K562 (cell line): Measurements from ENCODE around the gene DNAH8. TPM values are rescaled to one million over a fixed set of nuclear protein-coding genes. Genes with fewer than 3 reads are reported as not detected.
A peak's percentile ranks its signal among the peaks of the same experiment; 100 is the strongest.

Experiments used
- ATAC-seq: fragments of 200-7000 bp; cut with Tn5 transposase; 3 replicates; pipeline ENCODE4 v1.9.1; 2020; ENCODE audit warnings: moderate library complexity
- BruUV-seq: library from RNA; stranded (reverse); fragments of 400-500 nt; replicated peaks from 2 replicates; lab custom pipeline; 2021; lab: Mats Ljungman, UMichigan
- CTCF ChIA-PET: fragments of 300-600 bp; formaldehyde crosslinking; extraction: SDS; loops from one replicate; lab custom pipeline; 2021; ENCODE audit warnings: low intra/inter-chr PET ratio; lab: Yijun Ruan, JAX
- POLR2A ChIA-PET: fragments of 300-600, 350-650 bp; sonication (Branson Sonifier 250); formaldehyde crosslinking; extraction: SDS; loops from one replicate; lab custom pipeline; 2021; ENCODE audit warnings: antibody characterized with exemption, inconsistent platforms; lab: Yijun Ruan, JAX
- DNase-seq, 4 experiments: peaks; one replicate each; pipeline versions ENCODE4 v3.0.0 to v3.0.0-alpha.2; 2011 to 2018; ENCODE audit warnings: low spot score in 3 of 4, mixed read lengths in 3 of 4; ENCODE audit errors: extremely low read depth in 1 of 4
- FAIRE-seq: peaks from 2 replicates; lab custom pipeline; 2011; peaks lifted over from hg19 to GRCh38; lab: Jason Lieb, UNC
- H2AFZ ChIP-seq: 2 replicates; pipeline ENCODE4 v1.6.0; 2011; ENCODE audit warnings: low read depth, low read length, control low read depth, inconsistent platforms
- H3K27ac ChIP-seq: fragments of 200-600 bp; 3 replicates; pipeline ENCODE4 v1.8.0; 2011; ENCODE audit warnings: low read depth, mild to moderate bottlenecking, control low read depth, inconsistent platforms, low read length, moderate library complexity, mixed read lengths; ENCODE audit errors: extremely low read depth
- H3K27me3 ChIP-seq, 2 experiments: fragments of 300-600 bp in 1 of 2; 2 replicates in 1 of 2; 3 replicates in 1 of 2; pipeline versions ENCODE4 v1.6.0 to v1.8.0; 2011; ENCODE audit warnings: inconsistent platforms in 2 of 2, low read length in 2 of 2, mild to moderate bottlenecking in 1 of 2, mixed read lengths in 1 of 2, moderate library complexity in 1 of 2; ENCODE audit not compliant: control insufficient read depth in 2 of 2, insufficient read depth in 2 of 2
- H3K36me3 ChIP-seq: fragments of 300-600 bp; 3 replicates; pipeline ENCODE4 v1.8.0; 2011; ENCODE audit warnings: mild to moderate bottlenecking, low read length, inconsistent platforms; ENCODE audit not compliant: control insufficient read depth, insufficient read depth
- H3K4me1 ChIP-seq, 2 experiments: fragments of 200-600 bp in 1 of 2; replicated peaks in 1 of 2; 2 replicates in 1 of 2; 3 replicates in 1 of 2; pipeline versions ENCODE4 v1.5.1 to v1.8.0; 2011; ENCODE audit warnings: inconsistent platforms in 2 of 2, low read length in 2 of 2, mild to moderate bottlenecking in 1 of 2, mixed read lengths in 1 of 2, moderate library complexity in 1 of 2; ENCODE audit not compliant: control insufficient read depth in 2 of 2, insufficient read depth in 2 of 2
- H3K4me2 ChIP-seq: 2 replicates; pipeline ENCODE4 v1.6.1; 2011; ENCODE audit warnings: low read length, control low read depth, inconsistent platforms, mixed read lengths; ENCODE audit not compliant: insufficient read depth
- H3K4me3 ChIP-seq: fragments of 200-600 bp; sonication (generic), shearing (Covaris generic); 2 replicates; pipeline ENCODE4 v1.5.1; 2016; ENCODE audit warnings: control low read depth, inconsistent platforms
- H3K79me2 ChIP-seq: fragments of 200-600 bp; 3 replicates; pipeline ENCODE4 v1.8.0; 2011; ENCODE audit warnings: low read length, inconsistent platforms; ENCODE audit not compliant: control insufficient read depth, insufficient read depth
- H3K9ac ChIP-seq, 2 experiments: 2 replicates each; pipeline versions ENCODE4 v1.6.0 to v1.6.1; 2011; ENCODE audit warnings: low read depth in 2 of 2, low read length in 2 of 2, control low read depth in 1 of 2, inconsistent platforms in 1 of 2, mild to moderate bottlenecking in 1 of 2, mixed read lengths in 1 of 2; ENCODE audit not compliant: insufficient read depth in 1 of 2
- H3K9me1 ChIP-seq: one replicate; pipeline ENCODE4 v1.6.0; 2011; ENCODE audit warnings: inconsistent platforms, mild to moderate bottlenecking, low read length, moderate library complexity; ENCODE audit not compliant: control insufficient read depth, insufficient read depth
- H3K9me3 ChIP-seq: replicated peaks from 2 replicates; pipeline ENCODE4 v1.5.1; 2011; ENCODE audit warnings: low read depth, low read length, inconsistent platforms; ENCODE audit not compliant: control insufficient read depth, insufficient read depth
- H4K20me1 ChIP-seq: replicated peaks from 2 replicates; pipeline ENCODE4 v1.6.1; 2011; ENCODE audit warnings: low read length, inconsistent platforms, mixed read lengths; ENCODE audit not compliant: control insufficient read depth, insufficient read depth
- CCAR2 ChIP-seq: fragments of 200-400 bp; formaldehyde crosslinking; IDR thresholded peaks from 2 replicates; pipeline ENCODE4 v1.6.1; 2017; ENCODE audit warnings: mild to moderate bottlenecking, low read depth, low read length
- ELK1 ChIP-seq: sonication (generic); formaldehyde crosslinking; IDR thresholded peaks from 2 replicates; pipeline ENCODE4 v1.8.1; 2022; ENCODE audit warnings: missing genetic modification reagents
- FOXO4 ChIP-seq: fragments of 450-650 bp; formaldehyde crosslinking; IDR thresholded peaks from 2 replicates; pipeline ENCODE4 v1.4.0; 2020; ENCODE audit warnings: mild to moderate bottlenecking, moderate library complexity
- WGBS: fragments of 100-300 bp; shearing (Covaris generic); methylation state at CpG from one replicate; pipeline ENCODE4 v1.1.6; 2016; ENCODE audit warnings: low coverage, mixed read lengths; ENCODE audit not compliant: insufficient coverage; ENCODE audit errors: missing lambda C conversion rate; 5-methylcytosine and 5-hydroxymethylcytosine counted together
- in situ Hi-C: fragments of 300-500 bp; cut with MboI; formaldehyde crosslinking; loops from 4 replicates; pipeline ENCODE4 v1.15.0; 2018; ENCODE audit warnings: inconsistent platforms, mixed read lengths
- intact Hi-C: fragments of 100-400 bp; cut with micrococcal nuclease; formaldehyde crosslinking; loops from 2 replicates; pipeline ENCODE4 v1.14.2; 2022
- polyA plus RNA-seq, 8 experiments: library from polyadenylated mRNA; depleted of rRNA in 4 of 8; stranded (reverse) in 5 of 8; unstranded in 3 of 8; fragments of >200 nt; fragmentation: Nextera tagmentation in 2 of 8; fragmentation: Illumina TruSeq in 1 of 8; extraction: Ambion mirVana in 2 of 8; extraction: Trizol in 1 of 8; gene quantifications; 2 replicates each; pipeline versions ENCODE4 v1.2.1 to v1.2.3, GENCODE V29; 2011 to 2014; ENCODE audit warnings: inconsistent platforms in 1 of 8, missing spikeins in 1 of 8
- total RNA-seq, 7 experiments: library from RNA; depleted of rRNA in 6 of 7; stranded (reverse); fragments of >200 nt in 6 of 7; fragmentation: Illumina TruSeq in 2 of 7; extraction: Trizol in 2 of 7; gene quantifications; 2 replicates each; pipeline versions ENCODE4 v1.2.1 to v1.2.3, GENCODE V29; 2011 to 2021; ENCODE audit warnings: low replicate concordance in 1 of 7

The DNAH8 gene
- total and polyA plus RNA-seq, 9 of the 15 experiments (the other 6 are each of a cell fraction or from before 2014, with no cell fraction given), result 1.2 to 4.2 (median 2.9) TPM

DNA sequence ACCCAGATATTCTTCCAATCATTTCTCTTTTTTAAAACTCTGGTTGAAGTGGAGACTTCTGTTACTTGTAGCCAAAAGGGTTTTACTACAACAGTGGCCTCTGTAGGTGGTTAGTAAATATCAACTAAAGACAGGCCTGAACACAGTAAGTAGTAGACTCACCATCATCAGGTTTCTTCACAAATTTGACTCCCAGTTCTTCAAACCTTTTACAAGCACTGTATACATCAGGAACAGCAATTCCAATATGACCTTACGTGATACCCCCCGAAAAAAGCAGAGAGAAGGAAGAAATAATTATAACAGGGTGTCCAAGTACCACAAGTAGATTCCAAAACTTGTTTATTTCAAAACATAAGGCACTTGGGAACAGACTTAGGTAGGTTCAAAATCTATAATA lies 33.3 kb upstream of the DNAH8 start:
- in situ Hi-C loops, result no loop called here
- ATAC-seq, result no peak
- FAIRE-seq, result no peak
- Histone ChIP-seq H3K79me2 (peaks cover 22% of the 10 kb centered on the region), H3K9ac (no peak overlapping the region), H3K4me1 (no peaks in the 10 kb centered on the region), H3K4me2 (no peak overlapping the region), H4K20me1 (peaks cover 7% of the 10 kb centered on the region; the same call in 1 of the 2 replicates), H3K9me1 (no peaks in the 10 kb centered on the region), H3K36me3 (peaks cover 85% of the 10 kb centered on the region), H2AFZ (no peak overlapping the region), H3K27ac (no peak overlapping the region), H3K4me3 (no peak overlapping the region), H3K27me3 (no peaks in the 10 kb centered on the region), H3K9me3 (no peaks in the 10 kb centered on the region)
- DNase-seq, result no peak
- no TSS peak for BruUV-seq
- intact Hi-C loops, result no loop called here
- TF ChIP-seq CCAR2 (peak; percentile 83; the same call in 1 of the 2 replicates), FOXO4 (CRISPR knock-in tag) (no peak)
- ChIA-PET POLR2A (no interaction called here), CTCF (no interaction called here)
- 95% methylated on average over 2 of the region's 2 CpGs for WGBS

- peaks cover 46% of the 10 kb centered on the region for H3K79me2 ChIP-seq
- no peak overlapping the region for H3K27ac ChIP-seq
- ATAC-seq (no peak), FAIRE-seq (no peak)
- in situ Hi-C loops, result no loop called here
- WGBS, result 100% methylated on average over 1 of the region's 1 CpG
- no TSS peak for BruUV-seq
- H2AFZ ChIP-seq, result no peak overlapping the region
- H3K9me3 ChIP-seq, result no peaks in the 10 kb centered on the region
- H3K4me2 ChIP-seq, result no peak overlapping the region
- H3K9me1 ChIP-seq, result no peaks in the 10 kb centered on the region
- peaks cover 15% of the 10 kb centered on the region for H4K20me1 ChIP-seq
- H3K4me3 ChIP-seq, result no peak overlapping the region
- no peaks in the 10 kb centered on the region for H3K4me1 ChIP-seq
- peaks cover 71% of the 10 kb centered on the region for H3K36me3 ChIP-seq
- ChIA-PET CTCF (no interaction called here), POLR2A (interaction anchor here (0.8 kb wide), 1 partner anchor 736 kb away, joined by 3 read pairs; no protein-coding TSS in a partner anchor)
- TF ChIP-seq ELK1 (no peak), CCAR2 (peak; percentile 98)
- TF ChIP-seq, all 486 proteins: peak for 1
- intact Hi-C loops, result no loop called here
- Histone ChIP-seq H3K27me3 (no peaks in the 10 kb centered on the region), H3K9ac (no peak overlapping the region)
- DNase-seq, result no peak
Observed at GRCh38 chr6:38684237-38684636, 30.9 kb upstream of the DNAH8 start.
